ENCODE data around the gene INTS1.
"Not testable (repeated sequence)": the region's sequence is repeated elsewhere in the genome, so short reads cannot be mapped to it uniquely, and the experiment has no call there.

Gene INTS1

DNA sequence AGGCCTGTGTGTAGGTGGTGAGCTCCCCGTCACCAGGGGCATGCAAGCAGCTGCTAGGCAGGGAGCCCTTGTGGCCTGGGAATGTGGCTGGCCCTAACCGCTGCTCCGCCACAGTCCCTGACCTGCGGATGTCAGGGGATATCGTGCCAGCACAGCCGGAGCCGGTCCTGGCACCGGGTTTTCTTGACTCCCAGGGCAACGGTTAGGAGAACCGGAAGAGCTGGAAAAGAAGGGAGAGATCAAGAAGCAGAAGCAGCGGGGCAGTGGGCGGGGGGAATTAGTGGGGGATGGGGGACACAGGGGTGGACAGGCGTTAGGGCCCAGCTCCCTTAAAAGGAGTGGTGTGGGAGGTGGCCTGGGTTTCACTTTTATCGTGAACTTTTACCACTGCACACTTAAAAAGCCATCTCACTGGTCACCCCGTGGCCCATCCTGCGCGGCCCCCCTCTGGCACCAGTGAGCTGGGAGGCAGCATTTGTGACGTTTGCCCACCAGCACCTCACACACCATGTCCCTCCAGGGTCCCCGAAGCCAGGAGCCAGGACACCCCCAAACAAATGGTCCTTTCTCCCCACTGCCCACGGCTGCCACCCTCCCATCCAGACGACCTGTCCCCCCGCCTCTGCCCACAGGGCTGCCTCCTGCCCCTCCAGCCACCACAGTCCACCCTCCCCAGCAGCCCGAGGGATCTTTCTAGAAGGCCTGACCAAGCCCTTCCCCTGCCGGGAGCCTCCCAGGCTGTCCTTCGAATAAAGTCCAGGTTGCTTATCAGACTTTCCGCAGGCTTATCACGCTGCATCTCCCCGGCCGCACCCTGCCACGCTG is 43.2 kb downstream of the INTS1 start:
- DNase-seq = no peak

DNA sequence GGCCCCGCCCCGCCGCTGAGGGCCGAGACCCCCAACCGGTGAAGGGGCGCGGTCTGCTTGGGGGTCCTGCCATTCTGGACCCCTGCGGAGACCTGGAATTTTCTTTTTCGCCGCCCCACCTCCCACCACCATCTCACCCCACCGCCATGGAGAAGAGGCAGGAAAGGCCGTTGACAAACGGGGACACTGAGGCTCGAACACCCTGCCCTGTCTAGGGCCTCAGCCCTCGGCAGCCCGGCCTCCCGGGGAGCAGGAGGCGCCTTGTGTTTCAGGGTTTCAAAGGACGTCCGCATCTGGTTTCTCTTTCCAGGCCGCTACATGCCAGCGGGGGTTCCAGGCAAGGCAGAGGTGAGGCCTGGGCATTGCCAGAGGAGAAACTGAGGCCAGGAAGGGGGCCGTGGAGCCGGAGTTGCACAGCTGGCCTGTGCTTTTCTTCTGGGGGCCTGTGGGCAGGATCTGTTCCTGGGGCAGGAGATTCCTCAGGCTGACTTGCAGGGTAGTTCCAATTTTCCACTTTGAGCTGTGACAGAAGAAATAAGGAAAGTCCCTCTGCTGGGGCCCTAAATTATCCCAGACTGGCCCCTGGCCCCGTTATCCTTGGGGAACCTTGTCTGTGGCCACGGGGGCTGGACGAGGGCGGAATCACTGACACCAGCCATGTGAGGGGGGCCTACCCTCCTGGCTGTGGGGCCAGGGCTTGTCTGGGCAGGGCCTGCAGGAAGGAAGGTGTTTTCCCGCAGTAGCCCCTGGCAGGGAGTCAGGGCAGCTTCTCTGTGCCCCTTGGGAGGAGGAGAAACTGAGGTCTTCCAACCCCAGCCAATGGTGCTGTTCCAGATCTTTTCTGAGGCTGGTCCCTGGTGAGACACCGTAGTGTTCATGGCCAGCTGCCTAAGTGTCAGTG is 44.0 kb downstream of the INTS1 start:
- DNase-seq = no peak

DNA sequence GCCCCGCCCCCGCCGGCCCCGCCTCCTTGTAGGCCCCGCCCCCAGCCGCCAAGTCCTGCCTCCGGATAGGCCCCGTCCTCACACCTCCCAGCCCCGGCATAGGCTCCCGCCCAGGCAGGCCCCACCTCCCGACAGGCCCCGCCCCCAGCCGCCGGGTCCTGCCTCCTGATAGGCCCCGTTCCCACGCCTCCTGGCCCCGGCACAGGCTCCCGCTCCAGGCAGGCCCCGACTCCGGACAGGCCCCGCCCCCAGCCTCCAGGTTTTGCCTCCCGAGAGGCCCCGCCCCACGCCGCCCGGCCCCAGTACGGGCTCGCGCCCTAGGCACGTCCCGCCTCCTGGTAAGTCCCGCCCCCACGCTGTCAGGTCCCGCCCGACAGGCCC is 44.7 kb downstream of the INTS1 start:
- DNase-seq = peak; percentile 97

DNA sequence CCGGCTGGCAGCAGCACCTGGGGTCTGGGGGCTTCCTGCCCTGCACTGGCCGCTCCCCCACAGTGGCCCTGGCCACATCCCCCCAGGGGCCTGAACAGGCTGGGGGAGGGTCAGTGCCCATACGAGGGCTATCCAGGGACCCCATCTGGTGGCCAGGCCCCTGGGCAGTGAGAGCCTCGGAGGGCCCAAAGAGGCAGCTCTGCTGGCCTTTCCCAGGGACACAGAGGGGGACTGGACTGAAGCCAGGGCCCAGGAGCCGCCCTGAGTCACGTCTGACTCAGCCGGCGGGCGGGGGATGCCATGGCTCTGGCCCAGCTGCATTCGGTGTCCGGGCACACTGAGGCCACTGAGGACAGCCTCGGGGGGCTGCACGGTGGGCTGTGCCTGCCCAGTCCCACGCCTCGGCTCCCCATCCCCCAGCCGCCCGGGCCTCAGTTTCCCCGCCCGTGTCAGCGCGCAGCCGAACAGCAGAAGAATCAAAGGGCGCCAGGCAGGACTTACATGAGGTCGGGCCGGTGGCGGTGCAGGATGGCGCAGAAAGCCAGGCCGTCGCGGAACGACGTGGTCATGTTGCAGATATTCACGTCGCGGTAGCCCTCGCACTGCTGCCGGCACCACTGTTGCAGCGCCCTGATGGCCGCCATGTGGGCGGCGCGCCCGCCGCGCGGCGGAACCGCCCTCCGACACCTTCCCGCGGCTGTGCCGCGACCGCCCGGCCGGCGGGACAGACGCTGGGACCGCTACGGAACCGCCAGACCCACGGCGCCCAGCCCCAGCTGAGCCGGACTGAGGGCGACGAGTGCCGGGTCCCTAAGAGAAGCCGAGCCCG is 45.3 kb downstream of the INTS1 start, which contains the start of gene MICALL2:
Gene MICALL2 (minus strand): TSS at position 788 of the 829 bp plus-strand sequence. CDS start 144 bp downstream, at position 644.
- no peak for DNase-seq

DNA sequence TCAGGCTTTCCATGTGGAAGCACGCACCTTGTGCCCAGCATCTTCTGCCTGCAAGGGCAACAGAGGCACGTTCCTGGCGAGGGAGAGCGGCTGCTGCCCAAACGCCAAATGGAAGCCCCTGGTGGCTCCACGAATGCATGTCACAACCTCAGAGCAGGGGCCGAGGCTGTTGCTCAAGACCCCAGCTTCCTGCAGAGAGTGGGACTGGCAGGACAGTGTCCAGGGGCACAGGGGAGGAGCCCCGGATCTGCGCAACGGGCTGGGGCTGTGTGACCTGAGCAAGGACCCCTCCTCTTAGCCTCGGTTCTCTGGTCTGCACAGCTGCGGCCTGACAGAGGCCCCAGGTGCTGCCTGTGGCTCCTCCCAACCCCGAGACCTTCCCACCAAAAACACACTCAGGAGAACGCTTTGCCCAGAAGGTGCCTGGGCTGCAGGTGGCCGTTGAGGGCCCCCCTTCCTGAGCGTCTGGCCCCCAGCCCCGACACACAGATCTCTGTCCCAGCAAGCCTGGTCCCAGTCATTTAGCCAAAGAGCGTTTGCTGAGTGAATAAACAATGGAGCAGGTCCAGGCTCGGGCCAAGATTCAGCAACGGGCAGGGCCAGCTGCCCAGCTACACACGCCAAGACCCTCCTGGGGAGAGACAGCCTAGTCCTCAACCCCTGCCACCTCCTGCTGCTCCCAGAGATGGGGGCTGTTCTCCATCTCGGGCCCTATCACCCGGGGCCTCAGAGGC is 46.1 kb downstream of the INTS1 start:
- DNase-seq = no peak

DNA sequence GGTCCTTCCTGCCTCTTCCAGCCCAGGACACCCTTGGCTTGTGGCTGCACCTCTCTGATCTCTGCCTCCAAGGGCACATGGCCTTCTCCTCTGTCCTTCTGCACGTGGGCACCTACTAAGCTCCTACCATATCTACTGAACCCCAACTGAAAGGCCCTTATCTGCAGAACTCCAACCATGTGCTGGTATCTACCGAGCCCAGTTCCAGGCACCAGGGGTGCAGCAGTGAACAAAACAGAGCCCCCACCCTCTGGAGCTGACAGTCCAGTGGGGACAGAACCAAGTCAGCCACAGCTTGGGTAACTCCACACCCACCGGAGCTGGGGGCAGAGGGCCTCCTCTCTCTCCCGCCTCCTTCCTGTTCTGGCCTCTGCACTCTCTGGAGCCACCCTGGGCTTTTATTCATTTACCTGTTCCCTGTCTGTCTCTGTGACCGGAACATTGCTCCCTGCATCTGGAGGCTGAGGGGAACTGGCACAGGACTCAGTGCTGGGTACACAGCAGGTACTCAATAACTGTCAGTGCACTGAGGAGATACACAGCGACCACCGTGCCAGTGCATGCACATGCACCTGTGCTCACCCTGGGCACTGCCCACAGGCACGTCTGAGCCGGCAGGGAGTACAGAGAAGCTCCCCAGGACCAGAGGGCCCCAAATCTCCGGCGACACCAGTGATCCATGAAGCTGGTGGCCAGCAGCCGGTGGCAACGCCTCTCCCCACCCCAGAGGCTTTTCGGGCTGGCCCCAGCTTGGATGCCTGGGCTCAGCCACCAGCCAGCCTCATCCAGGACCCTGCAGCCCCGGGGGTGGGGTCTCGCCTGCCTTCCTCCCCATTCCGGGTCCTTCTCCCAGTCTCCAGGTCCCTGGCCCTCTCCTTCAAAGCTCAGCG is 46.9 kb downstream of the INTS1 start:
- no peak for DNase-seq

DNA sequence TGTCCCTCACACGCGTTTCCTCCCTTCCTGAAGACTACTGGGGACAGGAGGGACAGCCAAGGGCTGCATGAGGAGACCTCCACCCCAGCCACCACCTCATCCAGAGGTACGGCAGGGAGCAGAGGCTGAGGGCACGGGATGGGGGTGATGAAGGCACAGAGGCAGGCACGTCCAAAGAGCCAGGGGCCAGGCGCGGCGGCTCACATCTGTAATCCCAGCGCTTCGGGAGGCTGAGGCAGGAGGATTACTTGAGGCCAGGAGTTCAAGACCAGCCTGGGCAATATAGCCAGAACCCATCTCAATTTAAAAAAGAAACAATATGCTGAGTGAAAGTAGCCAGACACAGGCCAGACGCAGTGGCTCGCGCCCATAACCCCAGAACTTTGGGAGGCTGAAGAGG is 48.2 kb downstream of the INTS1 start:
- no peak for DNase-seq

DNA sequence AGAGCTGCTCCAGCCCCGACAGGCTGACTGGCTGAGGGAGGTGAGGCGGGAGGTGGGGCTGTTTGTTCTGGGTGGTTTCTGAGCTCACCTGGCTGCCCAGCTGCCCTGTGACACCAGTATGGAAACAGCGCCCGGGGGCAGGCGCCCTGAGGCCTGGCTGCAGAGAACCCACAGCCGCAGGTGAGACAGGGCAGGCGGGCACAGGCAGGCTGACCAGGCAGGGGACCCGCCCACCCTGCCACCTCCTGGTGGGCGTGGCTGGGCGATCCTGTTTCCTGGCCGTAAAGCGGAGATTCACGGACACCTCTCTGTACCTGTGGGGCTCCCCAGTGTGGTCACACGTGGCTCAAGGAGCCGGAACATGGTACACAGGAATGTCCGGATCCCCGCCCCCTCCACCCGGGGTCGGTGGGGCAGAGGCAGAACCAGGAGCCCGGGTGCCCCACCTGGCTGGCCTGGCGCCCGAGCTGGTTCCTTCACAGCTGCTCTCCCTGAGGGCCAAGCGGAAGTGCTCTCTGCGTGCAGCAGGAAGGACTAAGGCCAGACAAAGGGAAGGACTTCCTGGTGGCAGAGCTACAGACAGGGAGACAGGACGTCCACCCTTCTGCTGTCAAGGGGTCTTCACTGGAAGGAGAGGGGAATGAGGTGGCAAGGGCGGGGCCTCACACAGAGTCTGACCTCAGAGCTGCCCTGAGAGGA is 48.8 kb downstream of the INTS1 start:
- no peak for DNase-seq

DNA sequence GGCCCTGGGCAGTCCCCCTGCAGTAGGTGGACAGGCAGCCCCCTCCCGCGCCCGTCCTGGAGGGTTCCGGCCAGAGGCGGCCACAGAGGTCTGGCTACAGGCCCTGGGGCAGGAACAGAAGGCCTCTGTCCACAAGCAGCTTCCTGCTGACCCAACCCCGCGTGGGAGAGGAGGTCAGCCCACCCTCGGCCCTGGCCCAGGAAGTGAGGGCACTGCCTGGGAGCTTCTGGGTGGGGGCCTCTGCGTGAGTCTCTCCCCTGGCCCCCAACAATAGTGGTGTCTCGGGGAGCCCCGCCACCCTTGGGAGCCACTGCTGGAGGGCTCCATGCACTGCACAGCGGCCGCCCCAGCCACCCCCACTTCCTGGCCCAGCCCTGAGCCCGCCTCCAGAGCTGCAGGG is 49.6 kb downstream of the INTS1 start:
- DNase-seq = no peak

DNA sequence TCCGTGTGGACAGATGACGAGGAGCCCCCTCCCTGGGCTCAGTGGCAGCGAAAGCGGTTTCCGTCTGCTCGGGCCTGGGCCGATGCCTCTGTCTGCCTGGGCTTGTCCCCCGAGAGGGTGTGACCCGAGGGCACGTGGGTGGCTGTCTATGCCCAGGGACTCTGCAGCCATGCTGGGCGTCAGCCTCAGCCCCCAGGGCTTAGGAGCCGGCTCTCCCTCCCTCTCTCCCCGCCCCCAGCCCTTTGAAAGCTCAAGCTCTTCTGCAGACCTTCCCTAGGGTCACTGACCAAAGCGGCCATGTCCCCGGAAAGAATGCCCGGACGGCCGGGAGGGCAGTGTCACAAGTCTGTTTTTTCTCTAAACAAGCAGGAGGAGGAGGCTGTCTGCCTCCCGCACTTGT is 52.0 kb downstream of the INTS1 start:
- no peak for DNase-seq

DNA sequence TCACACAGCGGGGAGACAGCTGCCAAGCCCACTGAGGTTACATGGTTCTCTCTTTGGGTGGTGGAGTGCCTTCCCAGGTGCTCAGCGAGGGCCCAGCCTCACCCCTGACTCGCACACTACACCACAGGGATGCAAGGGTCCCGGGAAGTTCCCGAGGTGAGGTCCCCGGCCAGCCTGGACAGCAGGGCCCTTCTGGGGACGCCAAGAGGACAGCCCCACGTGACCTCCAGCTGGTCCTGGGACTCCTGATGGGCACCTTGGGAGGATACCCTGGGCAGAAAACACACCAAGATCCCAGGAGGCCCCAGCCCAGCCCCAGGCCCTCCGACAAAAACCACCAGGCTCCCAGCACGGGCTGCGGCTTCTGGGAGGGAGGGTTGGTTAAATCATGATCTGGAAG is 53.2 kb downstream of the INTS1 start:
- DNase-seq = no peak

DNA sequence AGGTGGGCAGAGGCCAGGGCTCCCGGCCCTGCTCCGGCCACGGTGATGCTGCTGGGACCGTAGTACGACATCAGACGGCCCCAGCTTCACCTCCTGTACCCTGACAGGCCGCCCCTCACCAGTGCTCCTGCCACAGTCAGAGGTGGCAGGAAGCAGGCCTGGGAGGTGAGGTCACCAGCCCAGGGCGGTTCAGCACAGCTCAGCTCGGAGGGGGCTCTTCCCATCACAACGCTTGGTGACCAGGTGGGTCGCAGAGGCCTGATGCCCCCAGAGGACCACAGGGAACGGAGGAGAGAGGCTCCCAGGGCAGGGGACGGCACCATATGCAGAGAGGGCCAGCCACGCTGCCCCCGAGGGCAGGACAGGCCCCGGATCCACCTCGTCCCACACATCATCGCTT is 53.8 kb downstream of the INTS1 start:
- no peak for DNase-seq

DNA sequence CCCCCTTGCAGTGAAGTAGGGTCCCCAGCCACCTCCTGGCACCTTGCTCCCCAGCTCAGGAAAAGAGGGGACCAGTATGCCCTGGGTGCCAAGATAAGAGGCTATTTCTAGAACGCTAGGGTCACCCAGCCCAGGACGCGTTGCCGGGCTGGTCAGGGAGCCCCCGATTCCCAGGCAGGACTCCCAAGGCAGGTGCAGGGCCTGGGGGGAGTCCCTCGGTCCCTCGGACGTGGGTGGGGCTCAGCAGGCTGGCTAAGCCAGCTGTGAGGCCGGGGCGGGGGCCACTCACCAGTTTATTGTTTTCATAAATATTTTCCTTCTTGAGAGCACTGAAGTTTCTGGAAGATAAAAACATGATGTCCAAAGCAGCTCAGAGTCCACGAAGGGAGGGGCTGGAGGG is 54.2 kb downstream of the INTS1 start:
- no peak for DNase-seq

DNA sequence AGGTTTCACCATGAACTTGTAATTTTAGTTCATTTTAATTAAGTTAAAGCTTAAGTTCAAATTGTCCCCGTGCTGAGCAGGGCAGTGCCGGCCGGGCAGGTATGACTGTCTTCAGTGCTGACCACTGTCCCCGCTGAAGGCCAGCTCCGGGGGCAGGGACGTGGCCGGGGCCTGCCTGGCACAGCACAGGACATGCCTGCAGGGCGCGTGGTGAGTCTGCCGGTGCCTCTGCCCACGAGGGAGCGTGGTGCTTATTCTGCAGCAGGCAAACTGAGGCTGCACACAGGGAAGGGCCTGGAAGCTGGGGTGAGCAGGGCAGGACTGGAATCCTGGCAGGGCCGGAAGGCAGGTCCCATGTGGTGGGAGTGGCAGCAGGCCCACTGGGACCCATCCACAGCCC is 54.7 kb downstream of the INTS1 start:
- no peak for DNase-seq

DNA sequence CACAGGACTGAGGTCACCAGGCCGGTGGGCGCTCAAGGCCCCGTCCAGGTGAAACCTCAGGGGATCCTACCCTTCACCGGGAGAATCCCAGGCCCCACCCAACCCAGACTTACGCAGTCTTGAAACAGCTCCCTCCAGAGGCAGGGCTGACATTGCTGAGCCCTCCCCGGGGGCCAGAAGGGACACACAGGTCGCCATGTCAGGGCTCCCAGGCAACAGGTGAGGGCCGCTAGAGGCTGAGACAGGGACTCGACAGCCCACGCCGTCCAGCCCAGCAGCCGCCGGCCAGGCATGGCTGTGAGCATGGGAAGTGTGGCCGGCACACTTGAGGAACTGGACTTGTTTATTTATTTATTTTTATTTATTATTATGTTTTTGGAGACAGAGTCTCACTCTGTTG is 55.2 kb downstream of the INTS1 start:
- DNase-seq = no peak

DNA sequence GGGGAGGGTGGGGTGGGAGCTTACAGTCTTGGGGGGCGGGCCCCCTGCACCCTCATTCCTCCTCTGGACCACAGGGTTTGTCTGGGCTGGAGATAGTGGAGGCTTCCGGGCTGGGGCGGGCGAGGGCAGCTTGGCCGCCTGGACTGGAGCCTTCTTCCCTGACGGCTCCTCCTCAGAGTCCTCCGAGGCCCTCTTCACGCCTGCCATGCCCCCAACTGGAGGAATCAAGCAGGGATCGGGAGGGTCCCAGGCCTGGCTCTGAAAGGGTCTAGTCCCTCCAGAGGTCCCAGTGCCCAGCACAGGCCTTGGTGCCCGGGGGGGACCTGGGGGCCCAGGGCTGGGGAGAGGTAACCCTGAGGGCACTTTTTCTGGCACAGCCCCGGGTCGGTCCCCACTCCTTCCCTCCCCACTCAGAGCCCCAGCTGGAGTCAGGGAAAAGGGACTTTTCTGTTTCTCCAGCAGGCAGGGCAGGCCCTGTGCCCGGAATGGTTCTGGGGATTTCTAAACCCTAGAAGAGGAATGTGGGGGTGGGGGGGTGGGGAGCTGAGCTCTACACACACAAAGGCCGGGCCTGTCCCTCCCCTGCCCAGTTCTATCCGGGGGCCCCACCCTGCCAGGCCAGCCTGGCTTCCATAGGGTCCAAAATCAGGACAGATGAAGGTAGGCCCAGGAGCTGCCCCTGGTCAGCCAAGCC is 56.5 kb downstream of the INTS1 start:
- DNase-seq = no peak

DNA sequence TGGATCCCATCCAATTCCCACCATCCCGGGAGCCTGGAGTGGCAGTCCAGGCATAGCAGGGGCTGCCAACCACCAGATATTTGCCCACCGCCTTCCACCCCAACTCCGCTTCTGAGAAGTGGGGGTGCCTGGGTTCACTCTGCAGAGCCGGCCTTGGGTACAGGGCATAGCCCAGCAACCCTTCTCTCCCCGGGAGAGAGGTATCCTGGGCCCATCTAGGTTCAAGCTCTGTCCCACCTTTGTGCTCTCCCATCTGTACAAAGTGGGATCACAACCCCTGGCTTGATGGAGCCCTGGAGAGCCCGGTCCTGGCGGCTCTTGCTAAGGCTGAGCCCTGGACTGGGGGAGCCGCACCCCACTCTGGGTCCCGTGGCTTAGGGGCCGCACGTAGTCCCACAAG is 57.1 kb downstream of the INTS1 start:
- DNase-seq = no peak

DNA sequence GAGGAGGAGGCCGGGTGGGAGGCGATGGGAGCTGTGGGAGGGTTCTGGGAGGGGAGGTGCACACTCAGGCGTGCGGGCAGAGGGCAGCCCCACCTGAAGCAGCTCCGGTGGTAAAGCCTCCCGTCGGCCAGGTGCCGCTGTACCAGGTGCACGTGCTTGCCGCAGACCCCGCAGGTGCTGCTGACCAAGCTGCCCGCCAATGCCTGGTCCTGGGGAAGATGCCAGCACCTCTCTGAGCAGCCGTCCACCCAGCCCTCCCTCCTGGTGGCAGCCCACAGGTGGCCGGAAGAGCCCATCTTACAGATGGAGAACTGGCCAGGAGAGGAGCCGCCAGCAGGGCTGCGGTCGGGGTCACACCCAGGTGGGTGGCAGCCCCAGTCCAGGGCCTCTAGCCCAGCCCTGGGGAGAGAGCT is 57.6 kb downstream of the INTS1 start:
- DNase-seq = no peak

DNA sequence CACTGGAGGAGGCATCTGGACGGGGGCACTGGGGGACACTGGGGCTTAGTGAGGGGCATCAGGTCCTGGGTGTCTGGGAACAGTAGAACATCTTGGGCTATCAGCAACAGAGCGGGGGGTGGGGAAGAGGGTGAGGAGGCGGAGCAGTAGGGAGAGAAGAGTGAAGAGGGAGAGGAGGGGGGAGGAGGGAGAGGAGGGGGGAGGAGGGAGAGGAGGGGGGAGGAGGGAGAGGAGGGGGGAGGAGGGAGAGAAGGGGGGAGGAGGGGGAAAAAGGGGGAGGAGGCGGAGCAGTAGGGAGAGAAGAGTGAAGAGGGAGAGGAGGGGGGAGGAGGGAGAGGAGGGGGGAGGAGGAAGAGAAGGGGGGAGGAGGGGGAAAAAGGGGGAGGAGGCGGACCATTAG is 58.2 kb downstream of the INTS1 start:
- DNase-seq = not testable (repeated sequence)

DNA sequence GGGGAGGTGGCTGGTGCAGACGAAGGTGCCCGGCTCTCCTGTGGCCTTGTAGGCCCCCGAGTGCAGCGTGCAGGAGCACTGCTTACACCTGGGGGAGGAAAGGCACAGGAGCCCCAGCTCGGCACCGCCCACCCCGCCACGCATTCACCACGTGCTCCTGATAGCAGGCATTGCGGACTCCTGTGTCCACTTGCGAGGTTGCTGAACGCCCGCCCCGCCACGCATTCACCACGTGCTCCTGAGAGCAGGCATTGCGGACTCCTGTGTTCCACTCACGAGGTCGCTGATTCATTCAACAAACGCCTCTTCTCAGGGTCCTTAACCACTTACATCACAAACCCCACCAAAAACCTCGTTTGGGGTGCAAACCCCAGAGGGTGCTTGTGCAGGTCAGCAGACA is 58.8 kb downstream of the INTS1 start:
- DNase-seq = no peak
